M059J (cell line): ENCODE data around the gene MICAL3. TPM values are rescaled to one million over a fixed set of nuclear protein-coding genes. Genes with fewer than 3 reads are reported as not detected.

Experiments
- DNase-seq: peaks from one replicate; pipeline ENCODE4 v3.0.0-alpha.2; 2012; ENCODE audit warnings: low read depth
- total RNA-seq: library from RNA; depleted of rRNA; stranded (reverse); fragments of >200 nt; shearing (Covaris generic); gene quantifications from 2 replicates; pipeline ENCODE4 v1.2.3, GENCODE V29; 2014

MICAL3 gene
- total RNA-seq, 1 experiment from 2014 or later: 33.6 TPM

DNA sequence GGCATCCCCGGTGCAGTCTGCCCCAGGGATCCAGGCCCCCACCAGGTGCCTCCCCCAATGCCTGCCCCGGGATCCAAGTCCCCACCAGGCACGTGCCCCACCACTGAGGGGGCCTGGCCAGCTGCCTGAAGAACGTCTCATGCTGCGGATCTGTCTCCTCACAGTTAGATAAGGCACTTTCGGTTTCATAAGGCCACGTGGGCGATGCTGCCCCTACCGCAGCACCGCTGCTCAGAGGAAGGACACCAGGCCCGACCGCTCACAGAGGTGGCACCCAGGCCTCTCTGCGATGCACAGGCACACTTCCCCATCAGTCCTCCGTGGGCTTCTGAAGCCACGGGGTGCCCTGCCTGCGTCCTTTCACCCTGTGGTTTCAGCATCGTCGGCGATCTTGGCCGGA is 182.0 kb downstream of the MICAL3 start:
- DNase-seq: no peak

DNA sequence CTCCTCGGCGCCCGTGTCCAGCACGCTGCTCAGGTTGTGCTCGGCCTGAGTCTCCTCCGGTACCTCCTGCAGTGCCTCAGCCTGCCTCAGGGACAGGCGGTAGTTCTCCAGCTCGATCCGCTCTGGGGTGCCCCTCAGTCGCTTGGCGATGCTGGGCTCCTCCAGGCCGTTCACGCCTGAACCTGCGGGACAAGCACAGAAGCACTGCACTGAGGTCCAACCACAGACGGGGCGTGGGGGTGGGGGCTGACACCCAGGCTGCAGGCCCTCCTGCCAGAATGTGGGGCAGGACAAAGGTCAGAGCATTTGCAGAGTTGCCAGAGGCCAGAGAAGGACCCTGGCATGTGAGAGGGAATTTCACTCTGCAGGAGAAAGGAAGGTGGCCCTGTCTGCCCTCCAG is 182.5 kb downstream of the MICAL3 start:
- DNase-seq: no peak

DNA sequence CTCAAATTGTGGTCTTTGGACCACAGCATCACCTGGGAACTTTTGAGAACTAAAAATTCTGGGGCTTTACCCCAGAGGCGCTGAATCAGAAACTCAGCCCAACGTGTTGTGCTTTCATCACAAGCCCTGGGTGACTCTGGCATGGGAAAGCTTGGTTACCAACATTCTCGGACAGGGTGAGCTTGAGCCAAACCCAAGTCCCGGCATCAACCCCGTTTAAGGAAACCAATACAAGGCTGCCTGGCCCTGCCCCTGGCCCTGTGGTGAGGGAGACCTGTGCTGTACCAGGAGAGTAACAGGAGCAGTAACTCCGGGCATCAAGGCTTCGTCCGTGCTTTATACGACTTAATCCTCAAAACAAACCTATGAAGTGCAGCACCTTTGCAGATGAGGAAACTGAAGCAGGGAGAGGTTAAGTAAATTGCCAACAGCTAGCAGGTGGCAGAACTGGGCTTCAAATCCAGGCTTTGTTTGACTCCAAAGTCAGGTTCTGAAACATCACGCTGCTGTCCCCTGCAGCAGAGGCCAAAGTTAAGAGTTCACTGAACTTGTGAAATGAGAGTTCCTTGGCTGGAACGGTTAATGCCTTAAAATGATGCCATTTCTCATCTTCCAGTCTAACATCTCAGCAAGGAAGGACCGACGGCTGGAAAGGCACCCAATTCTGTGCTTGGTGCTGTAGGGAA is 186.0 kb downstream of the MICAL3 start:
- no peak for DNase-seq

DNA sequence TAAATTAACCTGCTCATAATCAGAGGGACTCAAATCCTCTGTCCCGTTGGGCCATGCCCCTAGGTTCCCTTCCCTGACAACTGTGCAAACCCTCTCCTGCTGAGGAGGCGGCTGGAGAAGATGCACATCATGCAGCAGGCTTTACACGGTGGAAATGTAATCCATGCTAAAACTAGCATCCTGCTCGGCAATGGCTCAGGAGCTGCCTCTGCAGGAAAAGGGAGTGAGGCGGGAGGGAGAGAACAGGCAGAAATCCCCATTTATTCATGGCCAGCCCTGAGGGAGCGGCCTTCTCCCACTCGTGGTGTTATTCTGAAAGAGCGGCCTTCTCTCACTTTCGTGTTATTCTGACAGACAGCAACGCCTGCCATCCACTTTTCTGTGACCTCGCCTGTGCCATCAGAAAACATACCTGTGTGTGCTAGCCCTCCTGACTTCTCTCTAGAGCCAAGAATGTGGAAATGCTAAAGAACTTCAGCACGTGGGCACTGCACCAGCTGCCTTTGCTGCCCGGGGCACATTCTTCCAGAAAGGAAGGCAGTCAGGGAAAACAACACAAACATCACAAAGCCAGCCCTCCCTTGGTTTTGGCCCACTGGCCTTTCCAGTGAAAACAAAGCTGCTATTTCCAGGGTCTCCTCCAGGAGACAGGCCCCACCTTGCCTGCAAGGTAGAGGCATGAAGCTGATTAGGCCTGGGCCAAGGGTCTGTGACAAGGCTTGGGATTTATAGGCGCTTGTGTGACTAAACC is 187.2 kb downstream of the MICAL3 start:
- no peak for DNase-seq

DNA sequence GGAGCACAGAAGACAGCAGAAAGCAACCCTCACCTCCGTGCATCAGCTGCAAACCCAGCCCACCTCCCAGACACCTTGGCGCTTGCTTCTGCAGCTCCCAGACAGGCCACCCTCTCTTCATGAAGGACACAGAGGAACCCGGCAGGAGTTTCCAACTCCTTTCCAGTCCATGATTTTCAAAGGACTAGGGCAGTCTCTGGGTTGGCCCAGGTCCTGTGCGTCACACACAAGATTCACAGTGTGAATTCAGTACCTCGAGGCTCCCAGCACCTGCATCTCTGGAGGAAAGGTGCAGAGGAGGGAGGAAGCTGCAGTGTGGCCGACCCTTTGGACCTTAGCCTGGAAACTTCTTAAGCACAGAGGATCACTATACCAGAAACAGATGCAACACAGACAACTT is 189.1 kb downstream of the MICAL3 start:
- no peak for DNase-seq

DNA sequence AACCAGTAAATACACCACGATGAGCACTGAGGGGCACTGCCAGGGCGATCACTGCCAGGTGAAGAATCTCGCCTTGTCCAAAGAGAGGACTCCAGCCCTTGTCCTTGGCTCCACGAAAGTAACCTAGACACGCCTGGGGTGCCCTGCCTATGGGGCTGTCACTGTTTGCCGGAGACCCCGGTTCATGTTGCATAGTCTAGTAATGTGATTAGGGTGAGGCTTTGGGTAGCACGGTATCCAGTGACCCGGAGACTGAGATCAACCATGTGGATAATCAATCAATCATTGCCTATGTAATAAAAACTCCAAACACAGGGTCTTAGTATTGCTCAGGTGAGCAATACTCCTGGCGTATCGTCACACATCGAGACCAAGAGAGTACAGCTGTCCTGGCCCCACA is 190.9 kb downstream of the MICAL3 start:
- no peak for DNase-seq

DNA sequence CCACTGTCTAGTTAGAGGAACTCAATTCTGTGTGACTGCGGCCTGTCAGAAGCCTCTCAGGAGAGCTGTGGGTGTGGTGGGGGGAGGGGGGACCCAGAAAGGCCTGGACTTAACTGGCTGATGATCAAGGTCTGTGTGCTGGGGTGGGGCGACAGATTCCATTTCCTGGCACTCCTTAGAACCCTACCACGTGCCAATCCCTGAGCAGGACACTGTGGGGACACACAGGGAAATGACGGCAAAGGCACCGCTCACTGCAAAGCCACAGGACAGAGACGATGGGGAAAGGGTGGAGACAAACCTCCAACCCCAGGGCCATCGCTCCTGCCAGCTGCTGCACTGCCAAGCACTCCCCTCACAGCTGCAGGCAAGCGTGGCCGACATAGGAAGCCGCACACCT is 191.7 kb downstream of the MICAL3 start:
- DNase-seq: no peak

DNA sequence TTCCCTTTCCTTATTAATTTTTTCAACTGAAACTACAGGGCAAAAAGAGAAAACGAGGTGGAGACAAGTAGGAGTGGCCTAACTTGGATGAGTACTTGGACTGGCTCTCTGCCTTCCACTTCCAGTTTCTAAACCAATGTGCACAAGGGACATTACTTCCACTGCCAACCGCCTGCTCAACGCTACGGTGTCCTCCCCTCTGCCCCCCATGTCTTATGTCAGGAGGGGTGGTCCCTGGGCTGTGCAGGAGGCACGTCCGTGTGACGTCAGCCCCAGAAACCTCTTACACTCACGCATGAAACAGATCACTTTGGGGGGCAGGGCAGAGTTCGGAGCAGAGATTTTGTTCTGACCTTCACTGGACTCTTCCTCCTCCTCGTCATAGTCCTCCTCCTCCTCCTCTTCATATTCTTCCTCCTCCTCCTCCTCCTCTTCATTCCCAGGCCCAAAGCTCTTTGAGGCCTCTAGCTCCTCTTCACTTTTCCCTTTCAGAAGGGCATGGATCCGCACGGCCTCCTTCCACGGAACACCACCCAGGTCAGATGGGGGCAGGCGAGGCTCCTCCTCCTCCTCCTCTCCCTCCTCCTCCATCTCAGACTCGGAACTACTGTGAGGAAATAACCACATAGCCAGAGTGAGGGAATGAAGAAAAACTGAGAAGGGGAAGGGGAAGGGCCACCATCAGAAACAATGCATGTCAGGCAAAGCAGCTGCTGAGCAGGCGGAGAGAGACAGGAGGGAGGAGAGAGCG is 192.7 kb downstream of the MICAL3 start:
- no peak for DNase-seq

DNA sequence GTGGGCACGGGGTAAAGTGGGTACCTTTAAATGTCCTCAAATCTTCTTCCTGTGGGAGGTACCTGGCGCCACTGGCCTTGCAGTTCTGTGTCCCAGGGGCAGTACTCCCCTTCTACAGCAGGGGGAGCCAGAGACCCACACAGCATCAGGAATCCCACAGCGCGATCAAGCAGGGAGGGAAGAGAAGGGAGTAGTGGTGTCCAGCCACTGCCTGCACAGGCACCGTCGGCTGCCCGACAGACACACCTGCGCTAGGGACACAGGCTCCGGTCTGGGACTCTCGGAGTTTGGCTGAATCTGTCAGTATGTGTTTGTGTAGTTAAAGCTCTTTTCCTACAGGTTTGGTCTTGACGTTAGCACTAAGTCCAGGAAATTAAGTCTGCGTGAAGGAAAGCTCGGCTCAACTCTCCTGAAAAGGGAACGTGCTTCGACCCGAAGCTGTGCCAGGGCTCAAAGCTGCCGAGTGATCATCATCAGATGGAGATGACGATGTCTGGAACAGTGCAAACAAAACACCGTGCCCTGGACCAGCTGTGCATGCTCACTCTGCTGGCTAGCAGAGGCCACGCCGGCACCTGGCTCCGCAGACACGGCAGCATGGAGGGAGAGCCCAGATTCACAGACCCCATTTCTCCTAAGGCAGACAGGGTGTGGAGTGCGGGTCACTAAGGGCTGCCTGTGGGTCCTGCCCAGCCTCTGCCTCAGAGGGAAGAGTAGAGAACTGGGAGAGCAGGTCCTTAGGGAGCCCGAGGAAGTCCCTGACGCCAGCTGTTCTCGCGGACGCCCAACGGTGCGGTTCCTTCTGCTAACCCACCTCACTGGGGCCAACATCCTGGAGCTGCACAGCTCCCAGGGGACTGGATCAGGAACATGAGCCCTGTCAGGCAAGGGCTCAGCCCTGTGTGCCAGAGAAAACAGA is 194.1 kb downstream of the MICAL3 start:
- peak; percentile 71 for DNase-seq

DNA sequence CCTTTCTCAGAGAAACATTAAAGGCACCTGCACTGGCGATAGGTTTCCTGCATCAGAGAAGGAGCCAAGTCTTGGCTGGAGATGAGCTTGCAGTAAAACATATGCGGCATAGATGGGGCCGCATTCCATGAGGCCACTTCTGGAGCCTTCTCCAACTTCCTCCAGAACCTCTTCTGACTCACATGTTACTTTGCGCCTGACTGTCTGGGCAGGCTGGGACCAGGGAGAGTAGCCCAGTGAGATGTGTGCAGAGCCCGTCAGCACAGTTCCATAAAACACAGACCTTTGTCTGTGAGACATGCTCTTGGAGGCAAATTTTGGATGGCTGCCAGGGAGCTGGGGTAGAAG is 194.7 kb downstream of the MICAL3 start:
- no peak for DNase-seq

DNA sequence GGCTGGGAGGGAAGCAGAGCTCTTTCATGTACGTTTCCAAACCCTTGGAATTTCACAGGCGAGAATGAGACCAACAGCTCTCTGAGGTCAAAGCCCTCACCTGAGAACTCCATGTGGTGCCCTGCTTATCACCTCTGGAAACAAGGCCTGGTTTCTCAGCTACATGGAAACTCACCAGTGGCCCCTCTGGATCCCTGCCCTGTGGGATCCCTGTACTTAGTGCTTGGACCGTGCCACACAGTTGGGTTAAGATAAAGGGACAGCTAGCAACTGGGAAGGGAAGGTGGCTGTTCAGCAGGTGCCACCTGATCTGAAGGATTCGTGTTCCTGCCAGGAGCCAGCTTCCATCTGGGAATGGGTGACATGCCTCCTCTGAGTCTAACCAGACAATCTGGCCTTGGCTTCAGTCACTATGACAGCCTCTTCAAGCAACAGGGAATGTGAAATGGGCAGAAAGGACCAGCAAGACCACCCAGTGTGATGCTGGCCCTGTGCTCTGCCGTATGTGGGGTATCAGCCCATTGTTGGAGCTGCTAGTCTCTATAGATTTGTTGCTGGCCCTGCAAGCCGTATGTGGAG is 195.8 kb downstream of the MICAL3 start:
- no peak for DNase-seq

DNA sequence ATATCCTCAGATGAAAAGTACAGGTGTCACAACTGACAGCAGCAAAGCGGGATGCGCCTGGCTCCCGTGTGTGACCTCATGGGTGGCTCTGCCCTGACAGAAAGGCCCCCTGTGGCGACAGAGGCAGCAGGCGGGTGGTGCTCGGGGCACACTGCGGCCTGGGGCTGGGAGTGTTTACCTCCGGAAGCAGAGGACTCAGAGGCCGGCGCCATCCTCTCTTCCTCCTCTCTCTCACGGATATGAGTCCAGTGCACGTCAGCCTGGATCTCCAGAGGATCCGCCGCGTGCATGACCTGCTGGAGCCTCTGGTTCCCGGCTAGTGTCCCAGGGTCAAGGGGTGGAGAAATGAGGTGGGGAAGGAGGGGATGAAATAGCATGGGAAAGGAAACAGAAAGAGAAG is 196.9 kb downstream of the MICAL3 start:
- DNase-seq: no peak

DNA sequence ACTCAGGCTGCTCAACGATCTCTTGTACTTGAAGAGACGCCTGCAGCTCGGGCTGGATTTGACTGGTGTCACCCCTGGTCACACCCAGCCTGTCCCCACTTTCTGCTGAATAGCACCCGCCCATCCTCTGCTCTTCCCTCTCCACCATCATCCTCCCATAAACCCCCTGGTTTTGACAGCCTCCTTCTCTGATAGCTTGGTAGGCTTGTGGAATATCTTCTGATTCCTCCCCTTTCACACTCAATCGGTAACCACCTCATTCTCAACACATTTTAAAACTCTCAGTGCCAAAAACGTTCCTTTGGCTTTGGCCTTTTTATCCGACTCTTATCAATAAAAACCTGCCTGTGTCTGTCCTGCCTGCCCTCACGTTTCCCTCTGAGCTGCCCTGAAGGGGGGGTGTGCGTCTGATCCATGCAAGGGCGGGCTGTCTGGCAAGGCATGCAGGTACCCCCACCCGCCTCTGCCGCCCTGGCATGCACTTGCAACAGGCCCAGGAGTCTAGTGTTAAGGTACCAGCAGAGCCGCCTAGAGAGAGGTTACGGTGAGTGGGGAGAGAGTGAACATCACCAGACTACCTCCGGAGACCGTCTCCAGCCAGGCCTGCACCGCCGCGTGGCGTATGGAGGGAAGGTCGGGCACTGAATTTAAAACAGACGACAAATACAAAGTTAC is 198.3 kb downstream of the MICAL3 start:
- DNase-seq: no peak

DNA sequence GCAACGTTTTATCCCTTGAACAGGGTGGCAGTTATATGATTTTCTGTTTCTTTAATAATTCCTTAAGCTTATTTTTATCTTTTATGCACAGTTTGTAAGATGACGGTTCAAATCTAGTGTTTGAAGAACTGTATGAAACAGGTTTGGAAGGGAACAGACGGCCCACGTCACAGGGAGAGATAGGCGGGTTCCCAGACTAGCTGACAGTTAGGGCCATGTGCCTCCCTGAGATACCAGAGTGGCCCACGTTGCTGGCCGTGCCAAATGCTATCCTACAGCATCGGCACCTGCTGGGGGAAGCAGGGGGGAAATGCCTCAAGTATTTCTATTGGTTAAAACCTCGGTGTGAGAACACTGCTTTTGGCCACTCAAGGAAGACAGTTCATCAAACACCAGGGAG is 199.9 kb downstream of the MICAL3 start:
- DNase-seq: no peak

DNA sequence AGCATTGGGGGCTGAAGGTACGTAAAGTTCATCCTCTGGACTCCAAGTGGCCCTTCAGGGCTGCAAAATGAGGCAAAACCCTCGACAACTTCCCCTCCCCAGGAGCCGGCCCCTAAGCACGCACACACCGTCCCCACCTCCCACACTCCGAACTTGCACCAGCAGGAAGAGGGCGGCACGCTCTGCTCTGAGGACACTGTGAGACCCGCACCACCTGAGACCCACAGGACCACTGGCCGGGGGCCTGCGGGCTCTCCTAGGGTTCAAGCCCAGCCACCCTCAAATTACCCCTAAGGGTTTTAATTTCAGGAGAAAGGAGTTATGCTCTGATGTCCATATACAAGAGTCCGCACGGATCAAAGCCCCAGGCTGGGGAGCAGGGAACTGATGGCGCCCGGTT is 200.4 kb downstream of the MICAL3 start:
- no peak for DNase-seq

DNA sequence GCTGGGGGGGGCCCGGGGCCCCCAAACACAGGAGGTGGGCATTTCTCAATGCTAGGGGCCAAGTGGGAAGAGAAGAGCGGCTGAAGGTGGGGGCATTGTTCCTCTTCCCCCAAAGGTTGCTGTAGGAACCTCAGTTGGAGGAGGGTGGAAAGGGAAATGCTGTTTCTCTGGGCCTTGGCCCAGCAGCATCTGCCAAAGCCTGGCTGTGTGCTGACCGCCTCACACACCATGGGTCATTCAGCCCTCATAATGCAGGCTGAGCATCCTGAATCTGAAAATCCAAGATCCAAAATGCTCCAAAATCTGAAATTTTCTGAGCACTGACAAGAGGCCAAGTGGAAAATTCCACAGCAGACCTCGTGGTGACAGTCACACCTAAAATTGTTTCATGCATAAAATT is 201.1 kb downstream of the MICAL3 start:
- DNase-seq: no peak

DNA sequence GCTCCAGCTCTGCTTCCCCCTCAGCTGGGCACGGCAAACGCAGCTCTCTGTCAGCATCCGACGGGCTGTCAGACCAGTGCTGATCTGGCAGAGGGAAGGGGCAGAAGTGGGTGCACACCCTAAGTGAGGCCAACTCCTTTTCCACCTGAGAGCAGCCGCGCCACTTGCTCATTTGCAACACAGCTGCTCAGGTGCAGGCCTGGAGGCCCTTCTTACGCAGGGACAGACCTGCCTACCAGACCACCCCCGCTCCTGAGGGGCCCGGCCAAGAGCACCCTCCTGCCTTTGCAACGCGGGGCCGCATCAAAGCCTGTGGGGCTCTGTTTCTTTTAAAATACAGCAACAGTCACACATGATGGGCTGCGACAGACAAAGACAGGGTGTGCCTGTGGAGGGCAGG is 202.3 kb downstream of the MICAL3 start:
- no peak for DNase-seq

DNA sequence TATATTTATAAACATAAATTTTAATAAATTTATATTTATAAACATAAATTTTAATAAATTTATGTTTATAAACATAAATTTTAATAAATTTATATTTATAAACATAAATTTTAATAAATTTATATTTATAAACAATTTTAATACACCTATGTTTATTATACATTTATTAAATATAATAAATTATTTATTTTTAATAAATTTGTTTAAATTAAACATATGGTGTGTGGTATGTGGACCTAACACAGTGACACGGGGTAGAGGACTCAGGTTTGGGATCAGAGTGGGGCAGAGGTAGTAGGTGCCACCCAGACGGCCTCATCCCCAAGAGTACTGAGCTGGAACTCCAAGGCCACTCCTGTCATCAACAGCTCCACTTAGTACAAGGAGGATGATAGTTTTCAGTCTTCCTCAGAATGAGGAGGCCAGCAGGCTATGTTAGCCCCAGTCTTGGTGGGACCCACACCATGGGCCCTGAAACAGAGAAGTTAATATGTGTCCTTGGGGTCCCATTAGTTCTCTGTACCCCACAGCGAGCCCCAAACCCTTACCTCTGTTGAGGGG is 203.4 kb downstream of the MICAL3 start:
- no peak for DNase-seq

DNA sequence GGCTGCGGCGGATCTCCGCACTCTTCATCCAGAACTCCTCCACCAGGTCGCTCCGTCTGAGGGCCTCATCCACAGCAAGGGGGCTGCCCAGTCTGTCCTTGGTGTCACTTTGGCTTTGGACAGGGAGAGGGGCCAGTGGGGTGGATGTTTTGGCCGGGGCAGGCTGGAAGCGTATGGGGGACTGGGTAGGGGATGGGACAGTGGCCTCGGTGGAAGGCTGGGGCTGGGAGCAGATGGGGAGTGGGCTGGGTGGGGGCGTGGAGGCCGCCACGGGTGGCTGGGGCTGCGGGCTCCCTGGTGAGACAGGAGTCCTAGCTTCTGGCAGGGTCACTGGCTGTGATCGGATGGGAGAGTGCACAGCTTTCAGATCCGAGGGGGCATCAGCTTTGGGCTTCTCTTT is 205.7 kb downstream of the MICAL3 start:
- no peak for DNase-seq

DNA sequence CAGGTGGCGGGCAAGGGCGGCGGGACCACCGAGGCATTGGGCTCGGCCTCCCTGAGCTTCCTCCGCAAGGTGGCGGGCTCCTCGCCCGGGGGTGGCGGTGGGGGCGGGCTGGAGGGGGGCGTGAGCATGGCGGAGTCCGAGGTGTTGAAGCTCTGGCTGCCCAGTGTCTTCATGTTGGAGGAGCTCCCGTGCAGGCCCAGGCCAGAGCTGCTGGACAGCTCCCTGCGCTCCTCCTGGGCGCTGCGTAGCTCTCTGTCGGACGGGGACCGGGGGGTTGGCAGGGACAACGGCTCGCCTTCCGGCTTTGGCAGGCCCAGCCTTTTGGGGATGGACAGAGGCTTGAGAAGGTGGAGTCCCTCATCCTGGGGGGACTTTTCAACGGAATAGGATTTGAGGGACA is 206.2 kb downstream of the MICAL3 start:
- DNase-seq: no peak
